Measurements from ENCODE around the gene SYNE4.

DNA sequence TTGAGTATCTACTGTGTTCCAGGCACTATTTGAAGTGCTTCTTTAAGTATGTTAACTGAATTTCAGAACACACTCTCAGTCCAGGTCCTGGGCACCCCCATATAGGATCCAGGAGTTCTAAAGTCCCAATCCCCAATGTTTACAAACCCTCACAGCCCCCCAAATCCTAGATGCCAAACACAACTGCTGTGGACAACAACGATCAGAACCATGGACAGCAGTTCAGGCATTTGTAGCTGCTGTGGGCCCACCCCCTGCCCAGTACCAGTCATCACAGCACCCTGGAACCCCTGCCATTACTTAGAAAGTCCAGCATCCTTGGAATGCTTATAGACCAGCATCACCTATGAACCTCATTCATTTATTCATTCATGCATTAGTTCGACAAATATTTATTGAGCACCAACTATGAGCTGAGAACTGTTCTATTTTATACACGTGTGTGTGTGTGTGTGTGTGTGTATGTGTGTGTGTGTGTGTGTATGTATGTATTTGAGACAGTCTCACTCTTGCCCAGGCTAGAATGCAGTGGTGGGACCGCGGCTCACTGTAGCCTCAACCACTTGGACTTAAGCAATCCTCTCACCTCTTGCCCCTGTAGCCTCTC is 32.9 kb downstream of the SYNE4 start:
- TF ChIP-seq, protein P1, sequence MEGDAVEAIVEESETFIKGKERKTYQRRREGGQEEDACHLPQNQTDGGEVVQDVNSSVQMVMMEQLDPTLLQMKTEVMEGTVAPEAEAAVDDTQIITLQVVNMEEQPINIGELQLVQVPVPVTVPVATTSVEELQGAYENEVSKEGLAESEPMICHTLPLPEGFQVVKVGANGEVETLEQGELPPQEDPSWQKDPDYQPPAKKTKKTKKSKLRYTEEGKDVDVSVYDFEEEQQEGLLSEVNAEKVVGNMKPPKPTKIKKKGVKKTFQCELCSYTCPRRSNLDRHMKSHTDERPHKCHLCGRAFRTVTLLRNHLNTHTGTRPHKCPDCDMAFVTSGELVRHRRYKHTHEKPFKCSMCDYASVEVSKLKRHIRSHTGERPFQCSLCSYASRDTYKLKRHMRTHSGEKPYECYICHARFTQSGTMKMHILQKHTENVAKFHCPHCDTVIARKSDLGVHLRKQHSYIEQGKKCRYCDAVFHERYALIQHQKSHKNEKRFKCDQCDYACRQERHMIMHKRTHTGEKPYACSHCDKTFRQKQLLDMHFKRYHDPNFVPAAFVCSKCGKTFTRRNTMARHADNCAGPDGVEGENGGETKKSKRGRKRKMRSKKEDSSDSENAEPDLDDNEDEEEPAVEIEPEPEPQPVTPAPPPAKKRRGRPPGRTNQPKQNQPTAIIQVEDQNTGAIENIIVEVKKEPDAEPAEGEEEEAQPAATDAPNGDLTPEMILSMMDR (IDR thresholded peaks at IDR 0.05 in 8 of 11, conservative IDR thresholded peaks at IDR 0.05 in 3 of 11), result no peak
- TF ChIP-seq POLR2A (IDR thresholded peaks at IDR 0.05), result no peak
- TF ChIP-seq POLR2AphosphoS5 (IDR thresholded peaks at IDR 0.05), result no peak
